ENCODE data around the gene PITPNC1. TPM values are rescaled to one million over a fixed set of nuclear protein-coding genes. Genes with fewer than 3 reads are reported as not detected.

The PITPNC1 gene
- total RNA-seq, 1 experiment from 2014 or later = 23.1 TPM

DNA sequence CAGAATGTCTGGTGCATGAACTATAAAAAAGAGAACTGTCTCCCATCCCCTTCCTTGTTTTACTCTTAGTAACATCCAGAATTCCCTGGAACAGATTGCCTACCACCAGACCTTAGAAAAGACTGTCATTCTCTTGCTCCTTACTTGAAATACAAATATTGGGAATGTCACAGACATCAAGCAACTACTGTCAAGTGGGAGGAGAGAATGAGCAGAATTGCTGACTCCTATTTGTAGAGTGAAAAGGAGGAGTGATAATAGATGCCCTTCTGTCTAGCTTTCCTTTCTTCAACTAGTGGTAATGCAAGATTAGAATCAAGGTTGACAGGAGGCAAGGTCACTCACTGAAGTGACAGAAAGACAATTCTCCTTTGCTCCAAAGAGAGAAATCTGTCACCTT lies 316.7 kb downstream of the PITPNC1 start:
- Histone ChIP-seq H3K9me2 (replicated peaks; ENCODE audit: low read length) (no peaks in the 10 kb centered on the region), H3F3A (ENCODE audit: low read length, unreplicated experiment) (no peaks in the 10 kb centered on the region), H2AFZ (ENCODE audit: low read length) (no peak overlapping the region), H3K36me3 (ENCODE audit: low read depth, low read length) (no peaks in the 10 kb centered on the region), H3K79me2 (ENCODE audit: low read length) (no peaks in the 10 kb centered on the region), H3K4me3 (ENCODE audit: low read length) (no peak overlapping the region), H3K9me3 (ENCODE audit: low read length) (no peaks in the 10 kb centered on the region), H3K27ac (ENCODE audit: low read length) (no peak overlapping the region), H3K9ac (ENCODE audit: low read length) (no peak overlapping the region), H3K4me2 (ENCODE audit: low read length) (no peak overlapping the region), H4K20me1 (ENCODE audit: low read length) (no peaks in the 10 kb centered on the region), H3K4me1 (ENCODE audit: insufficient read depth, low read length) (no peaks in the 10 kb centered on the region), H3K27me3 (ENCODE audit: low read length) (no peaks in the 10 kb centered on the region)
- ChIA-PET CTCF (no interaction called here), POLR2A (ENCODE audit: unreplicated experiment) (no interaction called here)
- intact Hi-C loops (cut with micrococcal nuclease) = no loop called here
- BruUV-seq (replicated peaks) = no TSS peak
- no peak for DNase-seq
- no peak for ATAC-seq
- TF ChIP-seq, protein P1, sequence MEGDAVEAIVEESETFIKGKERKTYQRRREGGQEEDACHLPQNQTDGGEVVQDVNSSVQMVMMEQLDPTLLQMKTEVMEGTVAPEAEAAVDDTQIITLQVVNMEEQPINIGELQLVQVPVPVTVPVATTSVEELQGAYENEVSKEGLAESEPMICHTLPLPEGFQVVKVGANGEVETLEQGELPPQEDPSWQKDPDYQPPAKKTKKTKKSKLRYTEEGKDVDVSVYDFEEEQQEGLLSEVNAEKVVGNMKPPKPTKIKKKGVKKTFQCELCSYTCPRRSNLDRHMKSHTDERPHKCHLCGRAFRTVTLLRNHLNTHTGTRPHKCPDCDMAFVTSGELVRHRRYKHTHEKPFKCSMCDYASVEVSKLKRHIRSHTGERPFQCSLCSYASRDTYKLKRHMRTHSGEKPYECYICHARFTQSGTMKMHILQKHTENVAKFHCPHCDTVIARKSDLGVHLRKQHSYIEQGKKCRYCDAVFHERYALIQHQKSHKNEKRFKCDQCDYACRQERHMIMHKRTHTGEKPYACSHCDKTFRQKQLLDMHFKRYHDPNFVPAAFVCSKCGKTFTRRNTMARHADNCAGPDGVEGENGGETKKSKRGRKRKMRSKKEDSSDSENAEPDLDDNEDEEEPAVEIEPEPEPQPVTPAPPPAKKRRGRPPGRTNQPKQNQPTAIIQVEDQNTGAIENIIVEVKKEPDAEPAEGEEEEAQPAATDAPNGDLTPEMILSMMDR (conservative IDR thresholded peaks at IDR 0.05; ENCODE audit: low read depth, low read length) = no peak
- no peak for TF ChIP-seq EZH2 (IDR thresholded peaks at IDR 0.05; ENCODE audit: low read length, unreplicated experiment)
- TF ChIP-seq EZH2phosphoT487 (IDR thresholded peaks at IDR 0.05; ENCODE audit: borderline replicate concordance, low read length) = no peak

DNA sequence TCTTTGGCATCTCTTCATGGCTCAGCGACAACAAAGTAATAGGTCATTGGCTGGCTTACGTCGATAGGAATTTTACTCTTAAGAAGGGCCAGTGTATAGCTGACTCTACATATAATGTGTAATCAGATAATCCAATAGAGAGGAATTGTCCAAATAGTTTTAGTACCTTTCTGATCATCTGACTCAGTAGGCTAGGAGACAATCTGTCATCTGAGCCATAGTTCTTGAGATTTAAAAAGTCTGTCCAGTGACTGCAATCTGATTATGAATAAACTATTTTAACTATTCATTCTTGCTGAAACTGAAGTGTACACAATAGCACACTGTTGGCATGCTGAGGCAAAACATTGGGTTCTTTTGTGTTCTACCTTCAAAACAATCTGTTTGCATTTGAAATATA lies 319.3 kb downstream of the PITPNC1 start:
- POLR2A ChIA-PET (ENCODE audit: unreplicated experiment) = no interaction called here
- Histone ChIP-seq H3K27me3 (ENCODE audit: low read length) (no peaks in the 10 kb centered on the region), H4K20me1 (ENCODE audit: low read length) (no peaks in the 10 kb centered on the region), H3K9ac (ENCODE audit: low read length) (no peak overlapping the region), H3K79me2 (ENCODE audit: low read length) (no peaks in the 10 kb centered on the region), H3K36me3 (ENCODE audit: low read depth, low read length) (no peaks in the 10 kb centered on the region), H3K9me2 (replicated peaks; ENCODE audit: low read length) (no peaks in the 10 kb centered on the region), H3K4me1 (ENCODE audit: insufficient read depth, low read length) (no peaks in the 10 kb centered on the region), H3K4me2 (ENCODE audit: low read length) (no peak overlapping the region), H3K9me3 (ENCODE audit: low read length) (no peaks in the 10 kb centered on the region), H3K4me3 (ENCODE audit: low read length) (no peak overlapping the region), H2AFZ (ENCODE audit: low read length) (no peak overlapping the region), H3F3A (ENCODE audit: low read length, unreplicated experiment) (no peaks in the 10 kb centered on the region), H3K27ac (ENCODE audit: low read length) (no peak overlapping the region)
- intact Hi-C loops (cut with micrococcal nuclease) = no loop called here
- ATAC-seq (no peak), DNase-seq (no peak)
- no TSS peak for BruUV-seq (replicated peaks)
- CTCF ChIA-PET = no interaction called here
- TF ChIP-seq, protein P1 (conservative IDR thresholded peaks at IDR 0.05; ENCODE audit: low read depth, low read length) = no peak
- no peak for TF ChIP-seq EZH2 (IDR thresholded peaks at IDR 0.05; ENCODE audit: low read length, unreplicated experiment)
- no peak for TF ChIP-seq EZH2phosphoT487 (IDR thresholded peaks at IDR 0.05; ENCODE audit: borderline replicate concordance, low read length)

DNA sequence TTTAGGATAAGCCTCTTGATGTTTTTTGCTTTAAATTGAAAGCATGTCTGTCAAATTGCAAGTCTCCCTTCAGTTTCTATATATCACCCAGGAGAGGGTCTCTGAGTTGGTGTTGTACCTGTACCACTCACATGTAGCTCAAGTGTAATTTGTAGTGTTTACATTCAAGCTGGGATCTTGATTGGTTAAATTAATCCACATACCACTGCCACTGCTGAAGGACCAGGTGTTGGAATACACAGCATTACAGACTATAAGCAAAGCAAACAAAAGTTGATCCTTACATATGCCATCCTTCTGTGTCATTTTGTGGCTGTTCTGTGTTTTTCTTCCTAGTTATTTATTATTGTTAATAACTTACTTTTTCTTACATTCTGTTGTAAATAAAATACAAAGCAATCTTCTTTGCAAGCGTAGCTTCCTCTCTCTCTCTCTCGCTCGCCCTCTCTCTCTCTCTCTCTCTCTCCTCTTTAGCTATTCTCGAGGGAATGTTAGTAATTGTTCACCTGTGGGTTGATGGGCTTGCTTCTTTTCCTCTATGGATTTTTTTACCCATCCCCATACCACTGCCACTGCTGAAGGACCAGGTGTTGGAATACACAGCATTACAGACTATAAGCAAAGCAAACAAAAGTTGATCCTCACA lies 319.9 kb downstream of the PITPNC1 start:
- no peaks in the 10 kb centered on the region for H3K36me3 ChIP-seq (ENCODE audit: low read depth, low read length)
- ATAC-seq = no peak
- BruUV-seq (replicated peaks) = no TSS peak
- H3K4me2 ChIP-seq (ENCODE audit: low read length) = no peak overlapping the region
- CTCF ChIA-PET = no interaction called here
- no peaks in the 10 kb centered on the region for H4K20me1 ChIP-seq (ENCODE audit: low read length)
- no peak overlapping the region for H2AFZ ChIP-seq (ENCODE audit: low read length)
- no peak for DNase-seq
- H3K4me3 ChIP-seq (ENCODE audit: low read length) = no peak overlapping the region
- TF ChIP-seq, protein P1 (conservative IDR thresholded peaks at IDR 0.05; ENCODE audit: low read depth, low read length) = no peak
- TF ChIP-seq EZH2 (IDR thresholded peaks at IDR 0.05; ENCODE audit: low read length, unreplicated experiment) (no peak), EZH2phosphoT487 (IDR thresholded peaks at IDR 0.05; ENCODE audit: borderline replicate concordance, low read length) (no peak)
- H3K4me1 ChIP-seq (ENCODE audit: insufficient read depth, low read length) = no peaks in the 10 kb centered on the region
- no peaks in the 10 kb centered on the region for H3K27me3 ChIP-seq (ENCODE audit: low read length)
- H3F3A ChIP-seq (ENCODE audit: low read length, unreplicated experiment) = no peaks in the 10 kb centered on the region
- no peaks in the 10 kb centered on the region for H3K9me3 ChIP-seq (ENCODE audit: low read length)
- intact Hi-C loops (cut with micrococcal nuclease) = no loop called here
- H3K79me2 ChIP-seq (ENCODE audit: low read length) = no peaks in the 10 kb centered on the region
- H3K9ac ChIP-seq (ENCODE audit: low read length) = no peak overlapping the region
- POLR2A ChIA-PET (ENCODE audit: unreplicated experiment) = no interaction called here
- no peaks in the 10 kb centered on the region for H3K9me2 ChIP-seq (replicated peaks; ENCODE audit: low read length)
- H3K27ac ChIP-seq (ENCODE audit: low read length) = no peak overlapping the region

Measured in PC-3 (cell line).